Activated effector memory CD4-positive, alpha-beta T cell treated with Interleukin-2 at 50 U/mL for 16 hours (primary cell): ENCODE measurements around the gene TAOK2.
"Not testable (repeated sequence)": the region's sequence is repeated elsewhere in the genome, so short reads cannot be mapped to it uniquely, and the experiment has no call there.

Experiments used
- DNase-seq: peaks from one replicate; pipeline ENCODE4 v3.0.0-alpha.2; 2020

TAOK2 gene

GRCh38 chr16:30025574-30025973 lies 51.9 kb downstream of the TAOK2 start:
- no peak for DNase-seq

- DNase-seq, result no peak
Observed at GRCh38 chr16:30026449-30026848, 52.8 kb downstream of the TAOK2 start.

GRCh38 chr16:30027588-30028437 lies 54.1 kb downstream of the TAOK2 start:
- DNase-seq, result no peak

- no peak for DNase-seq
Observed at GRCh38 chr16:30028438-30029076, 54.9 kb downstream of the TAOK2 start.

GRCh38 chr16:30030011-30030685 lies 56.5 kb downstream of the TAOK2 start:
- no peak for DNase-seq

GRCh38 chr16:30030841-30031413 lies 57.3 kb downstream of the TAOK2 start, which contains the start of gene TLCD3B:
Gene TLCD3B, minus strand, starts transcription at chr16:30031271. Its CDS starts 744 bp downstream, at chr16:30030527.
- DNase-seq, result no peak

GRCh38 chr16:30031477-30031918 lies 57.8 kb downstream of the TAOK2 start:
- DNase-seq, result no peak

- peak; percentile 44 for DNase-seq
Observed at GRCh38 chr16:30032083-30032819, 58.6 kb downstream of the TAOK2 start.

GRCh38 chr16:30033270-30033669 lies 59.6 kb downstream of the TAOK2 start:
- no peak for DNase-seq

- no peak for DNase-seq
Observed at GRCh38 chr16:30040221-30040620, 66.6 kb downstream of the TAOK2 start.

GRCh38 chr16:30040690-30041089 lies 67.0 kb downstream of the TAOK2 start:
- not testable (repeated sequence) for DNase-seq

- DNase-seq, result no peak
Observed at GRCh38 chr16:30041841-30042240, 68.2 kb downstream of the TAOK2 start.
